ENCODE data around the gene INCA1.

Gene INCA1

GRCh38 chr17:5011928-5012327, 14.6 kb upstream of the INCA1 start:
- TF ChIP-seq CTCF (IDR thresholded peaks at IDR 0.05; ENCODE audit: low read depth, low read length) = no peak
- no peak overlapping the region for H3K4me3 ChIP-seq (ENCODE audit: low read depth, low read length)

DNA sequence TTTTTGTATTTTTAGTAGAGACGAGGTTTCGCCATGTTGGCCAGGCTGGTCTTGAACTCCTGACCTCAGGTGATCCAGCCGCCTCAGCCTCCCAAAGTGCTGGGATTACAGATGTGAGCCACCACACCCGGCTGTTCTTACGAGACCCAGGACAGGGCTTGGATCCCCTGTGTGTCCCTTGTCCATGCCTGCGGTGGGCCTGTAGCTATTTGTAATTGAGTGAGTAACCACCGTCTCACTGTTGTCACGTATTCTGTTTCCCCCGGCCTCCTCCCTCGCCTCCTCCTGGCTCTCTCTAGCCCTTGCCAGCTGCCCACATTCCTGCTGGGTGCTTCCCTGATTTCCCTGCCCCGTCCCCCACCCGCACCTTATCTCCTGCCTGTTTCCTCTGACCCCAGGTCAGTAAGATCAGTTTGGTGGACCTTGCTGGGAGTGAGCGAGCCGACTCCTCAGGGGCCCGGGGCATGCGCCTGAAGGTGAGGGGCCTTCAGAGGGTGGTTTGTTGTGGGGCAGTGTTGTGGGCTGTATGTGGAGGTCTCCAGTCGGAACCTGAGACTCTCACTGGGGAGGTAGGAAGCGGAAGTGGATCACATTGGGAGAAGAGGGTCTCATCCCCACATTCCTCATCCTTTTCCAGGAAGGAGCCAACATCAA, 6.0 kb upstream of the INCA1 start:
- no peak for TF ChIP-seq CTCF (IDR thresholded peaks at IDR 0.05; ENCODE audit: low read depth, low read length)
- H3K4me3 ChIP-seq (ENCODE audit: low read depth, low read length) = no peak overlapping the region

DNA sequence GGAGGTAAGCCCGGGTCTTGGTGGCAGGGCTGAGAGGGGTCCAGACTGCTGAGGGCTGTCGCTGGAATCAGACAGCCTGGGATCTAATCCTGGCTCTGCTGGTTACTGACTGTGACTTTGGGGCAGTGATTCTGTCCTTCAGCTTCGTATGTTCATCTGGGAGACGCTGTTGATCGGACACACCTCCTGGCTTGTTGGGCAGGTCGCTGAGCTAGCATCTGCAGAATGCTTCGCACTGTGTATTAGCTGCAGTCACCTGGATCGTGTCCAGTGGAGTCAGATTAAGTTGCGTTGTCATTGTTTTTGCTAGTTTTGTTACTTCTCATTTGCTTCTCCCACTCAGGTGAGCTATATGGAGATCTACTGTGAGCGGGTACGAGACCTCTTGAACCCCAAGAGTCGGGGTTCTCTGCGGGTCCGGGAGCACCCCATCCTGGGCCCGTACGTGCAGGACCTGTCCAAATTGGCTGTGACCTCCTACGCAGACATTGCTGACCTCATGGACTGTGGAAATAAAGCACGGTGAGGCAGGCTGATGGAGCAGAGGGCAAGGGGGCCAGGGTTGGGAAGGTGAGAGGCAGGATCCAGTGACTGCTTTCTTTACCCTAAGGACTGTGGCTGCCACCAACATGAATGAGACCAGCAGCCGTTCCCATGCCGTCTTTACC, 4.9 kb upstream of the INCA1 start:
- no peak overlapping the region for H3K4me3 ChIP-seq (ENCODE audit: low read depth, low read length)
- no peak for TF ChIP-seq CTCF (IDR thresholded peaks at IDR 0.05; ENCODE audit: low read depth, low read length)

- no peak for TF ChIP-seq CTCF (IDR thresholded peaks at IDR 0.05; ENCODE audit: low read depth, low read length)
- H3K4me3 ChIP-seq (ENCODE audit: low read depth, low read length) = no peak overlapping the region
Measured at GRCh38 chr17:5000237-5000639, 2.9 kb upstream of the INCA1 start.

DNA sequence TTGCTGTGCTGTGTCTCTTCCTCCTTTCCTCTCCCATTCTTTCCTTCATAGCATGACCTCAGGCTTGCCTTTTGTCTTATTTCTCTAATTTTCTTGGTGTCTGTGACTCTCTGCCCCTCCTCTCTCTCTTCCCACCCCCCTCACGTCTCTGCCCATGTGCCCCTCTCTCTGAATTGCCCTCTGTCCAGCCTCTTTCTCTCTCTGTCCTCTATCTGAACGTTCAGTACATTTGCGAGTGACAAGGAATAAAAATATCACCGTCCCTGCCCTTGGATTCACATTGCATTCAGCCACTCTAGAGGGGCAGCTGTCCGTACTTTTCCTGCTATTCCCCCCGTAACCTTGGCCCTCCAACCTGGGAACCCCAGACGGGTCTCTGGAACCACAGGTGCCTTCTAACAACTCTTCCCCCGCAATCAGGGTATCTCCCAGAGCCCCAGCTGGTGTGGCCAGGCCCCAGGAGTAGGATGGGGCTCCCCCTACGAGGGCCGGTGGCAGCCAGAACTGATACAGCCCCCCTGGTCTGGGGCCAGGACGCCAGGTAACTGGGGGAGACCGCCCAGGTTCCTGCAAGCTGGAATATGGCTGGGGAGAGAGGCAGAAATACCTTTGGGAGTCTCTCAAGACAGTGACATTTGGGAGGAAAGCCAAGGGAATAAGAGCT, 2.2 kb upstream of the INCA1 start:
- H3K4me3 ChIP-seq (ENCODE audit: low read depth, low read length) = peak overlapping the region; percentile 93
- TF ChIP-seq CTCF (IDR thresholded peaks at IDR 0.05; ENCODE audit: low read depth, low read length) = no peak

DNA sequence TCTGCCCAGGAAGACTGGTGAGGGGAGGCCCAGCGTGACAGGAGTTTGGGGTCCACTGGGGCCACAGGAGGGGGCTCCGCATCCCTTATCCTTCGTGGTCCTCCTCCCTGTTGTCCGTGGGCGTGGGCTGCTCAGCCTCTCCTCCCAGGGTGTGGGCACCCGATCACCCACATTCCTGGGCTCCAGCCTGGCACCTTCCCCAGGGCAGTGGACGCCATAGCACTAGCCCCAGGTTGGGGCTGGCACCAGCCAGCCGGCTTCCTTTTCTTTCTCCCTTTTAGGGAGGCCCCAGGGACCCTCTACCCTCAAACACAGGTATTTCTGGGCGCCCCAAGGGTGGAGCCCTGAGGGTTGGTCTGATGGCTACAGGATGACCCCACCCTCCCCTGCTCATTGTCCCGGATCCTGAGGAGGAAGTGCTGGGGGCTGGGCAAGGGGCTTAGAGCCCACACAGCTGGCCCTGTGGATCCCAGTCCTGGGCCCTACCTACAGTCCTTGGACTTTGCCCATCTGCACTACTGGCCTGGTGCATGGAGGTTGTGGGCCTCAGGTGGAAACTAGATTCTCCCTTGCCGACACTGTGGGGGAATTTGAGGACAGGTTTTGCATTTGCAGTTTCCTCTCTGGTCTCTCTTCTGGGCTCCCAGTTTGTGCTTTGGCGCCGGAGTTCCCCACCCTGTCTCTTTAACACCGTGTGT, 1.6 kb upstream of the INCA1 start:
- TF ChIP-seq CTCF (IDR thresholded peaks at IDR 0.05; ENCODE audit: low read depth, low read length) = no peak
- peak overlapping the region; percentile 93 for H3K4me3 ChIP-seq (ENCODE audit: low read depth, low read length)

Data from WI38 (cell line).